Prostate gland (tissue), 2 donors: Measurements from ENCODE around the gene GEMIN4. TPM values are rescaled to one million over a fixed set of nuclear protein-coding genes. Genes with fewer than 3 reads are reported as not detected.
A peak's percentile ranks its signal among the peaks of the same experiment; 100 is the strongest.

Source experiments
- DNase-seq: peaks from one replicate; pipeline ENCODE4 v3.0.0-alpha.2; 2019; ENCODE audit warnings: low spot score
- H3K27ac ChIP-seq, 2 donors: fragments of 200-600 bp; sonication (generic); 2 replicates each; pipeline ENCODE4 v1.5.1; 2017 to 2019
- H3K27me3 ChIP-seq: fragments of 200-600 bp; sonication (generic); replicated peaks from 2 replicates; pipeline ENCODE4 v1.5.1; 2019; ENCODE audit not compliant: insufficient read depth
- H3K36me3 ChIP-seq, 2 donors: fragments of 200-600 bp; sonication (generic); 1 replicate in 1 of 2; 2 replicates in 1 of 2; pipeline versions ENCODE4 v1.5.1 to v1.8.1; 2017 to 2019
- H3K4me1 ChIP-seq: fragments of 200-600 bp; sonication (generic); replicated peaks from 2 replicates; pipeline ENCODE4 v1.5.1; 2019
- H3K4me3 ChIP-seq, 2 donors: fragments of 200-600 bp; sonication (generic); 2 replicates each; pipeline ENCODE4 v1.5.1; 2017 to 2019
- H3K9me3 ChIP-seq: fragments of 200-600 bp; sonication (generic); 2 replicates; pipeline ENCODE4 v1.5.1; 2017
- CTCF ChIP-seq, 4 experiments: fragments of 200-600 bp in 2 of 4; fragments of 450-650 bp in 2 of 4; sonication (generic) in 2 of 4; IDR thresholded peaks; 1 replicate in 3 of 4; 2 replicates in 1 of 4; pipeline ENCODE4 v1.5.1; 2016 to 2019; ENCODE audit warnings: antibody characterized with exemption in 4 of 4, mild to moderate bottlenecking in 2 of 4, moderate library complexity in 2 of 4
- POLR2A ChIP-seq: fragments of 450-650 bp; IDR thresholded peaks from one replicate; pipeline ENCODE4 v1.6.1; 2016; ENCODE audit warnings: antibody characterized with exemption, mild to moderate bottlenecking
- POLR2AphosphoS5 ChIP-seq: sonication (generic); formaldehyde crosslinking; IDR thresholded peaks from one replicate; pipeline ENCODE4 v1.6.1; 2017; ENCODE audit warnings: antibody characterized with exemption
- WGBS: methylation state at CpG from one replicate; pipeline ENCODE4 v1.1.5; 2018; 5-methylcytosine and 5-hydroxymethylcytosine counted together
- intact Hi-C: fragments of 100-400 bp; cut with DNase I; formaldehyde crosslinking; loops from one replicate; pipeline ENCODE4 v1.14.2; 2022
- total RNA-seq, 2 donors: library from RNA; depleted of rRNA; stranded (reverse); fragments of >200 nt; gene quantifications; one replicate each; pipeline ENCODE4 v1.1.0, GENCODE V29; 2016

GEMIN4 gene
- total RNA-seq, 2 donors from 2014 or later, result 27.9 to 33.1 TPM

- no peak overlapping the region for H3K4me3 ChIP-seq
- intact Hi-C loops, result no loop called here
- peaks cover 4% of the 10 kb centered on the region for H3K4me1 ChIP-seq
- no peak for DNase-seq
- 48% methylated on average over 12 of the region's 12 CpGs for WGBS
- H3K9me3 ChIP-seq, result no peaks in the 10 kb centered on the region
- no peaks in the 10 kb centered on the region for H3K27me3 ChIP-seq
- TF ChIP-seq CTCF (IDR thresholded peaks at IDR 0.05) (no peak), POLR2A (no peak), POLR2AphosphoS5 (no peak)
- no peaks in the 10 kb centered on the region for H3K36me3 ChIP-seq
- H3K27ac ChIP-seq, result peak overlapping the region in 1 of 2 donors; percentile 36
Observed at GRCh38 chr17:725746-726145, 26.3 kb downstream of the GEMIN4 start.

GRCh38 chr17:725084-725483, 27.0 kb downstream of the GEMIN4 start:
- TF ChIP-seq POLR2AphosphoS5 (no peak), CTCF (IDR thresholded peaks at IDR 0.05) (no peak), POLR2A (no peak)
- WGBS, result 98% methylated on average over 14 of the region's 14 CpGs
- Histone ChIP-seq H3K4me1 (peaks cover 4% of the 10 kb centered on the region), H3K27ac (no peak overlapping the region), H3K36me3 (no peaks in the 10 kb centered on the region), H3K9me3 (no peaks in the 10 kb centered on the region), H3K4me3 (no peak overlapping the region), H3K27me3 (no peaks in the 10 kb centered on the region)
- DNase-seq, result no peak
- intact Hi-C loops, result no loop called here

- peak; percentile 42 for DNase-seq
- intact Hi-C loops, result no loop called here
- Histone ChIP-seq H3K9me3 (no peaks in the 10 kb centered on the region), H3K4me3 (no peak overlapping the region), H3K4me1 (no peaks in the 10 kb centered on the region), H3K27ac (peak overlapping the region in 1 of 2 donors; percentile 48), H3K36me3 (no peaks in the 10 kb centered on the region), H3K27me3 (no peaks in the 10 kb centered on the region)
- 35% methylated on average over 5 of the region's 5 CpGs for WGBS
- TF ChIP-seq POLR2AphosphoS5, result peak; percentile 30
- no peak for TF ChIP-seq CTCF (IDR thresholded peaks at IDR 0.05)
Observed at GRCh38 chr17:721540-721937, 30.5 kb downstream of the GEMIN4 start.

- DNase-seq, result no peak
- intact Hi-C loops, result no loop called here
- no peaks in the 10 kb centered on the region for H3K4me1 ChIP-seq
- no peaks in the 10 kb centered on the region for H3K27me3 ChIP-seq
- H3K9me3 ChIP-seq, result no peaks in the 10 kb centered on the region
- no peaks in the 10 kb centered on the region for H3K36me3 ChIP-seq
- no peak for TF ChIP-seq POLR2A
- TF ChIP-seq CTCF (IDR thresholded peaks at IDR 0.05), result no peak
- TF ChIP-seq POLR2AphosphoS5, result no peak
- no peak overlapping the region for H3K4me3 ChIP-seq
- peak overlapping the region in 1 of 2 donors; percentile 48 for H3K27ac ChIP-seq
- WGBS, result 69% methylated on average over 13 of the region's 13 CpGs
Observed at GRCh38 chr17:720706-721539, 31.1 kb downstream of the GEMIN4 start.

GRCh38 chr17:718075-718474, 34.0 kb downstream of the GEMIN4 start:
- Histone ChIP-seq H3K36me3 (no peaks in the 10 kb centered on the region), H3K27ac (no peak overlapping the region), H3K27me3 (no peaks in the 10 kb centered on the region), H3K4me1 (no peaks in the 10 kb centered on the region), H3K9me3 (no peaks in the 10 kb centered on the region), H3K4me3 (no peak overlapping the region)
- no peak for DNase-seq
- no peak for TF ChIP-seq CTCF (IDR thresholded peaks at IDR 0.05)
- TF ChIP-seq POLR2AphosphoS5, result no peak
- no peak for TF ChIP-seq POLR2A
- WGBS, result 77% methylated on average over 5 of the region's 5 CpGs
- intact Hi-C loops, result no loop called here
